NCI-H1105 (cell line): ENCODE measurements around the gene TMEM175.
"Not testable (repeated sequence)": the region's sequence is repeated elsewhere in the genome, so short reads cannot be mapped to it uniquely, and the experiment has no call there.

ENCODE experiments used
- DNase-seq: peaks from one replicate; lab custom pipeline; 2025; lab: John Stamatoyannopoulos, UW

Gene TMEM175

DNA sequence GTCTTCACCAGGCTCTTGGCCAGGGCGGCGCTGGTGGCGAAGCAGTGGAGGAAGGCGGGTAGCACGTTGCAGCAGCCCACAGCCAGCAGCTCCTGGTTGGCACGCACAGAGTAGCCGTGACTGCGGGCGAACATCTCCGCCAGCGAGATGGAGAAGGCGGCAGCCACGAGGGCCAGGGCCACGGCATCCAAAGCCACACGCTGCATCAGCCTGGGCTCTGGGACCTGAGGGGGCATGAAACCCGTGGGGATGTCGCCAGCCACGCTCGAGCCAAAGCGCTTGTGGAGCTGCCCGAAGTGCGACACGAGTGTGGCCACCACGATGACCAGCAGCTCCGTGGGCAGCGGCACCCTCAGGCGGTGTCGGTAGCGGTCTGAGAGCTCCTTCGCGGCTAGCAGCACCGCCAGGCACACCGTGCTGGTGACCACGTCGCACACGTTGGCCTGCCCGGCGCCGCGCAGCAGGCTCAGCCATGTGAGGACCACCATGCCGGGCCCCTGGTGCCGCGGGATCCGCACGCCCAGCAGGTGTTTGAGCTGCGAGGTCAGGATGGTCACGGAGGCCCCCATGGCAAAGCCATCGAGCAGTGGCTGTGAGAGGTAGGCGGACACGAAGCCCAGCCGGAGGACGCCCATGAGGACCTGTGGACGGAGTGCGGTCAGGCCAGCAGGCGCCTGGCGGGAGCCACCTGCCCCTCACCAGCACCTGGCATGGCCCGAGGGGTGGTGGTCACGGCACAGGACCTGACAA lies 57.6 kb downstream of the TMEM175 start:
- DNase-seq, result no peak

GRCh38 chr4:990746-991367 lies 58.6 kb downstream of the TMEM175 start:
- DNase-seq, result no peak

- no peak for DNase-seq
Observed at GRCh38 chr4:991451-992296, 59.4 kb downstream of the TMEM175 start.

DNA sequence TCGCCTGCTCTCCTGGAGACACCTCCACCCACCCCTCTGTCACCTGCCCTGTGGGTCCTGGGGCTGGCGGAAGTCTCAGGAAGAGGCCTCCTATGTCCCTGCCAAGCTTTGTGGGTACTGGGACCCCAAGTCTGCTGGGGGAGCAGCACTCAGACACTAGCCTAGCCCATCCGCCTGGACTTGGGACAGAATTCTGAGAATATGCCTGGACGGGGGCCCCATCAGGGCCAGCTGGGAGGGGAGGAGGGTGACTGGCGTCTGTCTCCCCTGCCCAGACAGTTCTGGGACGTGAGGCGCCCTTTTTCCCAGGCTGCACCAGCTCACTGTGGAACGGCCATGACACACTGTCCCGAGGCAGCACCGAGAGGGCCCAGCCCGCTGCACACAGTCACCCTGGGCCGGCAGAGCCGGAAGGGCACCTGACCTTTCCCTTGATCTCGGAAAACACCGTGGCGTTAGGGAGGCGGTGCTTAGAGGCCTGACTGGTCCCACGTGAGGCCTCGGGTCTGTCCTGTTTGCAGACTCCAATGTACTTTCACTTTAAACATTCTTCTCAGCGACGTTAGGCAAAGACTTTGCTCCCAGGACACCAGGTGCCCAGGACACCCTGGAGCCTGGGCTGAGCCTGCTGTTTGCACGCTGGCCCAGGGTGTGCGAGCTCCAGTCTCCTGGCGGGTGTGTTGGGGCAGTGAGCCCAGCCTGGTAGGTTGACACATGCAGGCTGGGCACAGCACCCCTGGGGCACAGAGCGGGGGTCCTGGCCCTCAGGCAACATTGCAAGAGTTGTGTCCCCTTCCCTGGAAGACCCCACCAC lies 60.2 kb downstream of the TMEM175 start:
- no peak for DNase-seq

- DNase-seq, result no peak
Observed at GRCh38 chr4:993111-994029, 61.1 kb downstream of the TMEM175 start, which contains the start of gene SLC26A1. TSS of gene SLC26A1 (minus strand) at chr4:993404. CDS start at chr4:991703, 1,701 bp downstream.

DNA sequence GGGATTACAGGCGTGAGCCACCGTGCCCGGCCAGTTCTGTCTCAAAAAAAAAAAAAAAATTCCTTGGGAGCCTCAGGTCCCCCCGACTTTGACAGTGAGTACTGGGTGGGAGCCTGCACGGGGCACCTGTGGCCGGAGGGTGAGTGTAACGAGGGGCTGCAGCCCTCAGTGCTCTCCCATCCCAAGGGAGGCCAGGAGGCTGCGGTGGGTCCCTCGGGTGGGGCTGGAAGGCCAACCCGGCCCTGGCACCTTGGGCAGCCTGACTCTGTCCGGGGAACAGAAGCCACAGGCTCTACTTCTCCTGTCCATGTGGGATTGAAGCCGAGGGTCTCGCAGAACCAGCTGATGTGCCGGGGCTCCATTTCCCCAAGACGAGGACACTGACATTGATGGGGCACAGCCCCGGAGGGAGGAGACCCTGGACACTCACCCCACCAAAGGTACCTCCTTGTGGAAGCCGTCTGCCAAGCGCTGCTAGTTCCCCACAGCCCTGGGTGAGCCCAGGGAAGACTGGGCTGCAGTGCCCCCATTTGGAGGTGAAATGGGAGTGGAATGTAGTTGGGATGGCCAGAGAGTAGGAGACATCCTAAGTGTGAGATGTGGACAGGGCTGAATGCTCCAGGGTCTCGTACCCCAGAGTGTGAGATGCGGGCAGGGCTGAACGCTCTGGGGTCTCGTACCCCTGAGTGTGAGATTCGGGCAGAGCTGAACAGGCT lies 63.2 kb downstream of the TMEM175 start:
- no peak for DNase-seq

- no peak for DNase-seq
Observed at GRCh38 chr4:996030-996996, 64.1 kb downstream of the TMEM175 start.

GRCh38 chr4:996997-997374 lies 64.7 kb downstream of the TMEM175 start:
- DNase-seq, result no peak

- DNase-seq, result no peak
Observed at GRCh38 chr4:997375-998071, 65.3 kb downstream of the TMEM175 start.

- no peak for DNase-seq
Observed at GRCh38 chr4:998096-998691, 65.9 kb downstream of the TMEM175 start.

DNA sequence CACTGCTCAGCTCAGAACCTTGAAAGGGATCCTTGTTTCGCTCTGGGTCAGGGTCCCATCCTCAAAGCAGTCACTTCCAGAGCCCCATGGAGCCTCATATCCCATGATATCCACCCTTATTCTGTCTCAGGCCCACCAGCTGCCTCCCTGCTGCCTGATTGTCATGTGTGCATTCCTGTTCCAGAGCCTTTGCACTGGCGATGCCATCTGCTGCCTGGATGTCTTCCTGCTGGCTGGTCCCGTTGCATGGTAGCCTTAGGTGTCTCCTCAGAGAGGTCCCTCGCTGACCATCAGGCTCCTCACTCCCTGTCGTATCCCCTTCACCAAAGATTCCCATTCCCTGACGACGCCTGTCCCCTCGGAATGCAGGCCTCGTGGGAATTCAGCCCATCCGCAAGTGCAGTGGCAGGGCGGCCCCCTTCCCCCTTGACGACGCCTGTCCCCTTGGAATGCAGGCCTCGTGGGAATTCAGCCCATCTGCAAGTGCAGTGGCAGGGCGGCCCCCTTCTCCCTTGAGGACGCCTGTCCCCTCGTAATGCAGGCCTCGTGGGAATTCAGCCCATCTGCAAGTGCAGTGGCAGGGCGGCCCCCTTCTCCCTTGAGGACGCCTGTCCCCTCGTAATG lies 67.1 kb downstream of the TMEM175 start:
- not testable (repeated sequence) for DNase-seq

DNA sequence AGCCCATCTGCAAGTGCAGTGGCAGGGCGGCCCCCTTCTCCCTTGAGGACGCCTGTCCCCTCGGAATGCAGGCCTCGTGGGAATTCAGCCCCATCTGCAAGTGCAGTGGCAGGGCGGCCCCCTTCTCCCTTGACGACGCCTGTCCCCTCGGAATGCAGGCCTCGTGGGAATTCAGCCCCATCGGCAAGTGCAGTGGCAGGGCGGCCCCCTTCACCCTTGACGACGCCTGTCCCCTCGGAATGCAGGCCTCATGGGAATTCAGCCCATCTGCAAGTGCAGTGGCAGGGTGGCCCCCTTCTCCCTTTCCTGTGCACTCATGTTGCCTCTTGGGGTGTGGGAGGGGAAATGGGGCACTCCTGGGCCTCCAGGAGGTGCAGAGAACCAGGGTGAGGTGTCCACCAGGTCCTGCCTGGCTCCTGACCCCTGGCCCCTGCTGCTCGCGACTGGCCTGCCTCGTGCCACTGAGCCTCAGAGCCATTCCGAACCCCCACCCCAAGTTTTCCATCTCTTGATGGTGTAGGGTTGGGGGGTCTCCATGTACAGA lies 67.7 kb downstream of the TMEM175 start:
- no peak for DNase-seq

- no peak for DNase-seq
Observed at GRCh38 chr4:1000686-1001260, 68.5 kb downstream of the TMEM175 start.

GRCh38 chr4:1001561-1002130 lies 69.4 kb downstream of the TMEM175 start:
- DNase-seq, result no peak

DNA sequence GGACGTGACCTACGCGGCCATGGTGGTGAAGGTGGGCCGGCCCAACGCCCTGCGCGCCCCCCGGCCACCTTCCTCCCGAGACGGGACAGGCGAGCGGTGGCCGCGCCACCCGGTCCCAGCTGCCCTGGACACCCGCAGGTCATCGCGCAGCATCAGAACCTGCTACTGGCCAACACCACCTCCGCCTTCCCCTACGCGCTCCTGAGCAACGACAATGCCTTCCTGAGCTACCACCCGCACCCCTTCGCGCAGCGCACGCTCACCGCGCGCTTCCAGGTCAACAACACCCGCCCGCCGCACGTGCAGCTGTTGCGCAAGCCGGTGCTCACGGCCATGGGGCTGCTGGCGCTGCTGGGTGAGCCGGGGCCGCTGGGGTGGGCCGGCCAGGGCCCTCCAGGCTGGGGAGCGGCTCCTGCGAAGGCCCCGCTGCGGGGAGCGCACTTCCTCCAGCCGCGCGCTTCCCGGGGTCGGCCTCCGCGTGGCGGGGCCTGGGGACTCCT lies 69.9 kb downstream of the TMEM175 start:
- DNase-seq, result no peak

DNA sequence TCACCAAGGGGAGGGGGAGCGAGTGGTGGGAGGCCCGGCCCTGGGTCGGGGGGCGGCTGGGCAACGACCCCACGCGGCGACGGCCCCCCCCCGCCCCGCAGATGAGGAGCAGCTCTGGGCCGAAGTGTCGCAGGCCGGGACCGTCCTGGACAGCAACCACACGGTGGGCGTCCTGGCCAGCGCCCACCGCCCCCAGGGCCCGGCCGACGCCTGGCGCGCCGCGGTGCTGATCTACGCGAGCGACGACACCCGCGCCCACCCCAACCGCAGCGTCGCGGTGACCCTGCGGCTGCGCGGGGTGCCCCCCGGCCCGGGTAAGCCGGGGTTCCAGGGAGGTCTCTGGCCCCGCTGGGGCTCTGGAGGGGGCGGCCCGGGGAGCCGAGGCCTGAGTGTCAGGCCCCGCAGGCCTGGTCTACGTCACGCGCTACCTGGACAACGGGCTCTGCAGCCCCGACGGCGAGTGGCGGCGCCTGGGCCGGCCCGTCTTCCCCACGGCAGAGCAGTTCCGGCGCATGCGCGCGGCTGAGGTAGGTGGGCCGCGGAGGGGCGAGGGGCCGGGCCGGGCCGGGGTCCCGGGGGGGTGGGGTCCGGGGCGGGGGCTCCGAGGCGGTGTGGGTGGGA lies 70.5 kb downstream of the TMEM175 start:
- DNase-seq, result no peak
